NCI-H2081 treated with DMSO at 0.1 percent for 48 hours (cell line): Measurements from ENCODE around the gene MRPS35.

ENCODE experiments used
- DNase-seq: peaks from one replicate; lab custom pipeline; 2025; lab: John Stamatoyannopoulos, UW

Gene MRPS35

DNA sequence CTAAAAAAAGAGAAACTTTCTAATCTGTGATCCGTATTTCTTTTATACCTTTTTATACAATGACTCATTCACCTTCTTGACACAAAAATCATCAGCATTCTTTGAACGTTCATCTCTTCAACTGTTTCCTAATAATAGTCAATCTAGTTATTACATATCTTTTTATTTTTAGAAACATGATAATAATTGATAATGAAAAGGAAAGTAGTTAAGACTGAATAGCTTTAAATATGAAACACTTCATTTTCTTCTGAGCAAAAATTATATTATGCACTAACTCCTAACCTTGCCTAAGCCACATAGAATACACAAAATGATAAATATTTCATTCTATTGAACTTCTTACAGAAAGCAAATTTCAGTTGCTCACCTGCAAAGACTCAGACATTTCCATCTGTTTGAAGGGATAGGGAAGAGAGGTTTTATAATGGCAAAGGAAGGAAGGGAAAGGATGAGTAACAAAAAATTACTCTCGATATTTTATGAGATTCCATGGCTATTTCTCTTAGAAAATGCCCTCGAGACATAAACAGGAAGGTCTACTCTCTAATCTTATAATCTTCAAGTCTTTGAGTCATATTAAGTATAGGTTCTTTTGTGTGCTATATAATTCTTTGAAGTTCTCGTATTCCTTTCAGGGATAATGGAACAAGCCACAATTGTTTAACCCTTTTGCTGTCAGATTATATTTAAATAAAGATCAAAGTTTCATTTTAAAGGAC is 61.9 kb downstream of the MRPS35 start:
- no peak for DNase-seq

GRCh38 chr12:27777141-27777540 is 66.5 kb downstream of the MRPS35 start:
- DNase-seq = no peak

DNA sequence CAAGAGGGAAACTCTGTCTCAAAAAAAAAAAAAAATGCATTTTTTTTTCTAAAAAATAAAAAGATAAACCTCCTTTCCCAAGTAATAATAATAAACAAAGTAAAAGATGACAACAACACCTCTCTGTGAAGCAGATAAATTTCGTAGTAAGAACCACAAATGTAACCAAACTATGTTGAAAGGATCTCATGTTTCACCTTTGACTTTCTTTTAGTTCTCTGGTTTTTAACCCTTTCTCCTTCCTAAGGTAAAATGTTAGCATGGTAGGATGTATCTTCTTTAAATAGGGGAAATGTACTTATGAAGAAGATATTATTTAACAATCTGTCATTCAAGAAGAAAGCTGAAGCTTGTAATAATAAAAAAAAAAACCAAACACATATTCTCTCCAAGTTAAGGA is 67.6 kb downstream of the MRPS35 start:
- no peak for DNase-seq

- no peak for DNase-seq
Observed at GRCh38 chr12:27779416-27779919, 68.8 kb downstream of the MRPS35 start.

- DNase-seq = no peak
Observed at GRCh38 chr12:27779920-27780611, 69.4 kb downstream of the MRPS35 start, which contains the start of the genes KLHL42 and MANSC4. TSS of gene KLHL42 (plus strand) at chr12:27780233. CDS start at chr12:27780331, 98 bp downstream. TSS of gene MANSC4 (minus strand) at chr12:27780236. CDS start at chr12:27771276, 8,960 bp downstream.

GRCh38 chr12:27780612-27781408 is 70.2 kb downstream of the MRPS35 start:
- DNase-seq = no peak

DNA sequence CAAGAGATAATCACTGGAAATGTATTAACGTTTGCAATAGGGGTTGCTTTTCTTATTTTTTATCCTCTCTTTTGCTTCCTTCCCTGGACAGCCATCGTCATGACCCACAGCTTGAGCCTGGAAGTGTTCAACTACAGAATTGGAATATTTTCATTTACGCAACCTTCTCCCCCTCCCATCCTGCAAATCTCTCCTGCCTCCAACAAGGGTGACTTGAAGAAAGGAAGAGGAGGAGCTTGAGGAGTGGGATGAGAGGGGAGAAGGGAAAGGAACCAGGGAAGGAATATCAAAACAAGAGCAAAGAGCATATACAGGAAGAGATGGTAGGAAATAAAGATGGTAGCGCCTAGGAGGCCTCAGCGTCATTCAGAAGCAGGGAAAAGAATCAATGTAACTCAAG is 71.0 kb downstream of the MRPS35 start:
- DNase-seq = no peak

DNA sequence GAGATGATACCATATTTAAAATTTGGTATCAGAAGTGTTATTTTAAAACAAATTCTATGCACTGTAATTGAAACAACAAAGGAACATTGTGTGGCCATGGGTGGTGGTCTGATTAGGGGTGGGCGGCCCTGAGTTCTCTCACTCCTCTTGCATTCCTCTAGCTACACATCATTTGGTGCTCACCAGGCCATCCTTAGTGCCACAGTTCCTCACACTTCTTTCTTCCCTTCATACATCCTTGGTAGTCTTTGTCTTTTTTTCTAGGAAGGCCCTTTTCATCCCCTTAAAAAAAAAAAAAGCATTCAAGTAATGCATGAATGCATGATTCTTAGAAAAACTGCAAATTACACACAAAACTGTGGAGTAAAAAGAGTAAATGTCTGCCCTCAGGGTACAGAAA is 71.8 kb downstream of the MRPS35 start:
- DNase-seq = no peak

DNA sequence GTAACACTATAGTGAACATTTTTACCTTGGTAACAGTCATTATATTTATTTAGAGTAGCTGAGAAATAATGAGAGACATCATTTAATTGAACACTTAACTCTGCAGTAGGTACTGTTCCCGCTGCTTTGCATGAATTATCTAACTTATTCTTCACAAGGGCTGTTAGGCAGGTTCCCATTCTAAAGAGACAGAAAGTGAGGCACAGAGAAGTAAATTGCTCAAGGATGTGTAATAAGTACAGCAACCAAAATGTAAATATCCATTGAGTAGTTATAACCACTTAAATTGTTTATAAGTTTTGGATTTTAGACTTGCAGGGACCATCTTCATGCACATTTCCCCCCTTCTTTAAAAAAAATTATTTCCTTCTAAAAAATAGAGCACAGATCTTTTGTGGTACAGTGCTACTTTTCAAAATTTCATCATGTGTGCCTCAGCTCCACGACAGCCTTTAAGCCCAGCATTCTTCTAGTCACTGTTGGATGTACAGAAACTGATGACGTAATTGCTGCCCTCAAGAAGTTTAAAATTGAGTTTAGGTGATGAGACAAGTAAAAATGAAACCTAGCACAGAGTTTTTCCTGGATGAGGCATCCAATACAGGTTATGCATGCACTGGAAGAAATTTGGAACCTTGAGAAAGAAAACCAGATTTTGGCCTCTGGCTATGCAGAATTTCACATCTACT is 75.4 kb downstream of the MRPS35 start:
- DNase-seq = peak; percentile 53

GRCh38 chr12:27787559-27787958 is 76.9 kb downstream of the MRPS35 start:
- no peak for DNase-seq

- no peak for DNase-seq
Observed at GRCh38 chr12:27790179-27790578, 79.5 kb downstream of the MRPS35 start.

GRCh38 chr12:27794818-27795584 is 84.4 kb downstream of the MRPS35 start:
- DNase-seq = no peak

- no peak for DNase-seq
Observed at GRCh38 chr12:27796128-27796527, 85.5 kb downstream of the MRPS35 start.

DNA sequence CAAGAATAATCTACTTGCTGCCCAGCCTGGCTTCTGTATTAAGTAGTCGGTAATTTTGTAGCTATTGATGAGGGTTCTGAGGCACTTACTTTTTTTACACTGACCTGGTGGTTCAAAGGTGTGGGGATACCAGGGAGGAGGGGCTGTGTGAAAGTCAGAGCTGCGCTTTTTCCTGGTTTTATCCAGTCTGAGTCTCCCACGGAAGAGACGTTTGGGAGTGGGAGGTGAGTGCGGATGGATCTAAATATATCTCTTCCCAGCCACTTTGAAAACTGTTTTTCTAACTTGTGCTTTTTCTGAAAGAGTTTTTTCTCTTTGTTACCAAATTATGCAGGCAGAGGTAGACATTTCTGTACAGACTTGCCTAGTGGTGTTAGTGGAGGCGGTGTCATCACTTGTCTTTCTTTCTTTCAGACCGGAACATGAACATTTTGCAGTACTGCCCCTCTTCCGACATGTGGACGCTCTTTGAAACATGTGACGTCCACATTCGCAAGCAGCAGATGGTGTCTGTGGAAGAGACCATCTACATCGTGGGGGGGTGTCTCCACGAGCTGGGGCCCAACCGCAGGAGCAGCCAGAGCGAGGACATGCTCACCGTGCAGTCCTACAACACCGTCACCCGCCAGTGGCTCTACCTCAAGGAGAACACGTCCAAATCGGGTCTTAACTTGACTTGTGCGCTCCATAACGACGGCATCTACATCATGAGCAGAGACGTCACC is 86.8 kb downstream of the MRPS35 start:
- DNase-seq = no peak

- no peak for DNase-seq
Observed at GRCh38 chr12:27800819-27801218, 90.2 kb downstream of the MRPS35 start.

- DNase-seq = no peak
Observed at GRCh38 chr12:27801630-27802029, 91.0 kb downstream of the MRPS35 start.

GRCh38 chr12:27802511-27802910 is 91.9 kb downstream of the MRPS35 start:
- no peak for DNase-seq

DNA sequence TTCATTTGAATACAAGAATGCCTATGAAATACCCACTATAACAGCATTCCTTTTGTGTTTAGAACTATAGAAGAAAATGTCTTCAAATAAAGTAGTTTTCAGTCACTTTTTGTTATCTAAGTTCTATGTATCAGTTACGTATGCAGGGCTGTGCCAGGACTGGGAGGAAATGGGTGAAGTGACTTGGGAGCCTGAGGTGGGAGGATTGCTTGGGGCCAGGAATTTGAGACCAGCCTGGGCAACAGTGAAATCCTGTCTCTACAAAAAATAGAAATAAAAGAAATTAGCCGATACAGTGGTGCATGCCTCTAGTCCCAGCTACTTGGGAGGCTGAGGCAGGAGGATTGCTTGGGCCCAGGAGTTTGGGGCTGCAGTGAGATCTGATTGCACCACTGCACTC is 92.3 kb downstream of the MRPS35 start:
- no peak for DNase-seq

- no peak for DNase-seq
Observed at GRCh38 chr12:27805238-27805637, 94.6 kb downstream of the MRPS35 start.
